ENCODE data around the gene CDC42BPB. TPM values are rescaled to one million over a fixed set of nuclear protein-coding genes. Genes with fewer than 3 reads are reported as not detected.

CDC42BPB gene
- total RNA-seq, 1 experiment from 2014 or later = 103 TPM

DNA sequence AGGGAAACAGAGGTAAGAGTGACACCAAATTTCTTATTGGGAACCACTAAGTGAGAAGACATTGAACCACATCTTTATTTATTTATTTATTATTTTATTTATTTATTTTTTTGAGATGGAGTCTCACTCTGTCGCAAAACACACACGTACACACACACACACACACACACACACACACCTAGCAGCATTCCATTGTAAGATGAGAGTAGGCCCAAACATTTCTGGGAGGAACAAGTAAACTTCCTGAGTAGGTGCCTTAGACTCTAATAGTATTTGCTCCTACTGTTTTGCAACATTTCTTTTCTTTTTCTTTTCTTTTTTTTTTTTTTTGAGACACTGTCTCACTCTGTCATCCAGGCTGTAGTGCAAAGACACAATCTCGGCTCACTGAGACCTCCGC, 7.1 kb upstream of the CDC42BPB start:
- Histone ChIP-seq H4K91ac (ENCODE audit: insufficient read length, low read depth, low read length) (no peak overlapping the region), H3K23me2 (ENCODE audit: insufficient read length, low read depth, low read length, poor library complexity, severe bottlenecking) (no peaks in the 10 kb centered on the region), H3K4me1 (ENCODE audit: insufficient read depth, low read length) (peaks cover 4% of the 10 kb centered on the region; the same call in 1 of the 2 replicates), H3K14ac (ENCODE audit: insufficient read depth, low read length) (no peak overlapping the region), H2BK15ac (ENCODE audit: low read depth, low read length) (no peak overlapping the region), H2BK120ac (ENCODE audit: low read depth, low read length, poor library complexity, severe bottlenecking) (no peak overlapping the region), H3K79me2 (ENCODE audit: insufficient read depth, low read length) (no peaks in the 10 kb centered on the region), H3K56ac (ENCODE audit: insufficient read length, low read depth, low read length) (no peak overlapping the region), H2AFZ (ENCODE audit: low read length) (no peak overlapping the region), H3K4me2 (ENCODE audit: insufficient read depth, insufficient read length, low read length) (no peak overlapping the region), H3K27ac (ENCODE audit: insufficient read length, low read depth, low read length) (no peak overlapping the region), H2BK5ac (ENCODE audit: insufficient read length, low read length) (no peak overlapping the region), H3K23ac (ENCODE audit: insufficient read length, low read depth, low read length) (no peak overlapping the region), H3K18ac (ENCODE audit: insufficient read length, low read depth, low read length) (no peak overlapping the region), H3K79me1 (ENCODE audit: insufficient read depth, low read depth, low read length, poor library complexity, severe bottlenecking) (no peaks in the 10 kb centered on the region), H3K9me3 (ENCODE audit: control insufficient read depth, low read depth, low read length) (no peaks in the 10 kb centered on the region), H3K9ac (ENCODE audit: extremely low read depth, insufficient read length, low read length) (no peak overlapping the region), H4K5ac (ENCODE audit: insufficient read length, low read depth, low read length) (no peak overlapping the region), H3K27me3 (ENCODE audit: insufficient read depth, low read length) (no peaks in the 10 kb centered on the region), H3K4ac (ENCODE audit: low read depth, low read length) (no peak overlapping the region), H2BK20ac (ENCODE audit: low read depth, low read length, poor library complexity, severe bottlenecking) (no peak overlapping the region), H2BK12ac (ENCODE audit: insufficient read length, low read depth, low read length) (no peak overlapping the region), H4K8ac (replicated peaks; ENCODE audit: insufficient read length, low read depth, low read length) (no peak overlapping the region), H4K20me1 (ENCODE audit: control insufficient read depth, insufficient read depth, insufficient read length) (no peaks in the 10 kb centered on the region), H2AK5ac (ENCODE audit: insufficient read length, low read length) (no peak overlapping the region), H3T11ph (ENCODE audit: low read length) (no peak overlapping the region)
- Mint-ChIP-seq H3K27ac (no peak overlapping the region), H3K27me3 (ENCODE audit: low read depth) (peaks cover 5% of the 10 kb centered on the region), H3K36me3 (ENCODE audit: insufficient read depth in 1 of 3, low read depth in 3 of 3) (peaks cover 0 to 4% (median 4%) of the 10 kb centered on the region in 3 experiments; a peak in 2 of 7 replicates), H3K9me3 (no peaks in the 10 kb centered on the region), H3K4me3 (no peak overlapping the region), H3K4me1 (peaks cover 5 to 7% of the 10 kb centered on the region in 2 experiments; a peak in 3 of 4 replicates)
- no CpG with 5 or more reads among the region's 4 CpGs for WGBS (ENCODE audit: extremely low coverage, insufficient read length, low lambda C conversion rate)
- TF ChIP-seq, protein P1, sequence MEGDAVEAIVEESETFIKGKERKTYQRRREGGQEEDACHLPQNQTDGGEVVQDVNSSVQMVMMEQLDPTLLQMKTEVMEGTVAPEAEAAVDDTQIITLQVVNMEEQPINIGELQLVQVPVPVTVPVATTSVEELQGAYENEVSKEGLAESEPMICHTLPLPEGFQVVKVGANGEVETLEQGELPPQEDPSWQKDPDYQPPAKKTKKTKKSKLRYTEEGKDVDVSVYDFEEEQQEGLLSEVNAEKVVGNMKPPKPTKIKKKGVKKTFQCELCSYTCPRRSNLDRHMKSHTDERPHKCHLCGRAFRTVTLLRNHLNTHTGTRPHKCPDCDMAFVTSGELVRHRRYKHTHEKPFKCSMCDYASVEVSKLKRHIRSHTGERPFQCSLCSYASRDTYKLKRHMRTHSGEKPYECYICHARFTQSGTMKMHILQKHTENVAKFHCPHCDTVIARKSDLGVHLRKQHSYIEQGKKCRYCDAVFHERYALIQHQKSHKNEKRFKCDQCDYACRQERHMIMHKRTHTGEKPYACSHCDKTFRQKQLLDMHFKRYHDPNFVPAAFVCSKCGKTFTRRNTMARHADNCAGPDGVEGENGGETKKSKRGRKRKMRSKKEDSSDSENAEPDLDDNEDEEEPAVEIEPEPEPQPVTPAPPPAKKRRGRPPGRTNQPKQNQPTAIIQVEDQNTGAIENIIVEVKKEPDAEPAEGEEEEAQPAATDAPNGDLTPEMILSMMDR (conservative IDR thresholded peaks at IDR 0.05) = no peak
- no peak for DNase-seq

All from H9 (cell line).